ENCODE data around the gene AGBL5. TPM values are rescaled to one million over a fixed set of nuclear protein-coding genes. Genes with fewer than 3 reads are reported as not detected.

The AGBL5 gene
- total and polyA plus RNA-seq, 2 of the 13 experiments (the other 11 are each of a cell fraction or from before 2014, with no cell fraction given) = 55.9 to 73.3 TPM

DNA sequence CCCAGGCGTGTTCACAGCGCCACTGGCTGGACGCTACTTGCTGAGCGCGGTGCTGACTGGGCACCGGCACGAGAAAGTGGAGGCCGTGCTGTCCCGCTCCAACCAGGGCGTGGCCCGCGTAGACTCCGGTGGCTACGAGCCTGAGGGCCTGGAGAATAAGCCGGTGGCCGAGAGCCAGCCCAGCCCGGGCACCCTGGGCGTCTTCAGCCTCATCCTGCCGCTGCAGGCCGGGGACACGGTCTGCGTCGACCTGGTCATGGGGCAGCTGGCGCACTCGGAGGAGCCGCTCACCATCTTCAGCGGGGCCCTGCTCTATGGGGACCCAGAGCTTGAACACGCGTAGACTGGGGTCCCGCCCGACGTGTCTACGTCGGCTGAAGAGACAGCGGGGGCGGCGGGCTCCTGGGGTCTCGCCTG, 34.2 kb downstream of the AGBL5 start (continued):
- TF ChIP-seq, protein P1, sequence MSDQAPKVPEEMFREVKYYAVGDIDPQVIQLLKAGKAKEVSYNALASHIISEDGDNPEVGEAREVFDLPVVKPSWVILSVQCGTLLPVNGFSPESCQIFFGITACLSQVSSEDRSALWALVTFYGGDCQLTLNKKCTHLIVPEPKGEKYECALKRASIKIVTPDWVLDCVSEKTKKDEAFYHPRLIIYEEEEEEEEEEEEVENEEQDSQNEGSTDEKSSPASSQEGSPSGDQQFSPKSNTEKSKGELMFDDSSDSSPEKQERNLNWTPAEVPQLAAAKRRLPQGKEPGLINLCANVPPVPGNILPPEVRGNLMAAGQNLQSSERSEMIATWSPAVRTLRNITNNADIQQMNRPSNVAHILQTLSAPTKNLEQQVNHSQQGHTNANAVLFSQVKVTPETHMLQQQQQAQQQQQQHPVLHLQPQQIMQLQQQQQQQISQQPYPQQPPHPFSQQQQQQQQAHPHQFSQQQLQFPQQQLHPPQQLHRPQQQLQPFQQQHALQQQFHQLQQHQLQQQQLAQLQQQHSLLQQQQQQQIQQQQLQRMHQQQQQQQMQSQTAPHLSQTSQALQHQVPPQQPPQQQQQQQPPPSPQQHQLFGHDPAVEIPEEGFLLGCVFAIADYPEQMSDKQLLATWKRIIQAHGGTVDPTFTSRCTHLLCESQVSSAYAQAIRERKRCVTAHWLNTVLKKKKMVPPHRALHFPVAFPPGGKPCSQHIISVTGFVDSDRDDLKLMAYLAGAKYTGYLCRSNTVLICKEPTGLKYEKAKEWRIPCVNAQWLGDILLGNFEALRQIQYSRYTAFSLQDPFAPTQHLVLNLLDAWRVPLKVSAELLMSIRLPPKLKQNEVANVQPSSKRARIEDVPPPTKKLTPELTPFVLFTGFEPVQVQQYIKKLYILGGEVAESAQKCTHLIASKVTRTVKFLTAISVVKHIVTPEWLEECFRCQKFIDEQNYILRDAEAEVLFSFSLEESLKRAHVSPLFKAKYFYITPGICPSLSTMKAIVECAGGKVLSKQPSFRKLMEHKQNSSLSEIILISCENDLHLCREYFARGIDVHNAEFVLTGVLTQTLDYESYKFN (CRISPR knock-in tag; conservative IDR thresholded peaks at IDR 0.05) = no peak
- TF ChIP-seq, protein P2, sequence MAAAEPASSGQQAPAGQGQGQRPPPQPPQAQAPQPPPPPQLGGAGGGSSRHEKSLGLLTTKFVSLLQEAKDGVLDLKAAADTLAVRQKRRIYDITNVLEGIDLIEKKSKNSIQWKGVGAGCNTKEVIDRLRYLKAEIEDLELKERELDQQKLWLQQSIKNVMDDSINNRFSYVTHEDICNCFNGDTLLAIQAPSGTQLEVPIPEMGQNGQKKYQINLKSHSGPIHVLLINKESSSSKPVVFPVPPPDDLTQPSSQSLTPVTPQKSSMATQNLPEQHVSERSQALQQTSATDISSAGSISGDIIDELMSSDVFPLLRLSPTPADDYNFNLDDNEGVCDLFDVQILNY (CRISPR knock-in tag; conservative IDR thresholded peaks at IDR 0.05) = 0 out of 2 replicates have a peak, but pooled peaks have one; percentile 32
- TF ChIP-seq YY1 (IDR thresholded peaks at IDR 0.05; ENCODE audit: insufficient read depth, insufficient replicate concordance, low read depth, low read length) = no peak
- no peak for TF ChIP-seq HNRNPH1 (optimal IDR thresholded peaks at IDR 0.05; ENCODE audit: low read depth, low read length)
- TF ChIP-seq MLLT10 (CRISPR knock-in tag; IDR thresholded peaks at IDR 0.05) = no peak
- TF ChIP-seq ZNF510 (CRISPR knock-in tag; IDR thresholded peaks at IDR 0.05; ENCODE audit: low read depth) = no peak
- no peak for TF ChIP-seq MAZ (IDR thresholded peaks at IDR 0.05; ENCODE audit: borderline replicate concordance, low read depth, low read length)
- peak; percentile 30; the same call in 1 of the 2 replicates for TF ChIP-seq MAZ (CRISPR knock-in tag; IDR thresholded peaks at IDR 0.05; ENCODE audit: low read depth)
- no peak for TF ChIP-seq FIP1L1 (IDR thresholded peaks at IDR 0.05; ENCODE audit: borderline replicate concordance, insufficient read depth, low read depth, low read length)
- TF ChIP-seq, protein P3, sequence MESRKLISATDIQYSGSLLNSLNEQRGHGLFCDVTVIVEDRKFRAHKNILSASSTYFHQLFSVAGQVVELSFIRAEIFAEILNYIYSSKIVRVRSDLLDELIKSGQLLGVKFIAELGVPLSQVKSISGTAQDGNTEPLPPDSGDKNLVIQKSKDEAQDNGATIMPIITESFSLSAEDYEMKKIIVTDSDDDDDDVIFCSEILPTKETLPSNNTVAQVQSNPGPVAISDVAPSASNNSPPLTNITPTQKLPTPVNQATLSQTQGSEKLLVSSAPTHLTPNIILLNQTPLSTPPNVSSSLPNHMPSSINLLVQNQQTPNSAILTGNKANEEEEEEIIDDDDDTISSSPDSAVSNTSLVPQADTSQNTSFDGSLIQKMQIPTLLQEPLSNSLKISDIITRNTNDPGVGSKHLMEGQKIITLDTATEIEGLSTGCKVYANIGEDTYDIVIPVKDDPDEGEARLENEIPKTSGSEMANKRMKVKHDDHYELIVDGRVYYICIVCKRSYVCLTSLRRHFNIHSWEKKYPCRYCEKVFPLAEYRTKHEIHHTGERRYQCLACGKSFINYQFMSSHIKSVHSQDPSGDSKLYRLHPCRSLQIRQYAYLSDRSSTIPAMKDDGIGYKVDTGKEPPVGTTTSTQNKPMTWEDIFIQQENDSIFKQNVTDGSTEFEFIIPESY (CRISPR knock-in tag; IDR thresholded peaks at IDR 0.05) = peak; percentile 90
- TF ChIP-seq, protein P4, sequence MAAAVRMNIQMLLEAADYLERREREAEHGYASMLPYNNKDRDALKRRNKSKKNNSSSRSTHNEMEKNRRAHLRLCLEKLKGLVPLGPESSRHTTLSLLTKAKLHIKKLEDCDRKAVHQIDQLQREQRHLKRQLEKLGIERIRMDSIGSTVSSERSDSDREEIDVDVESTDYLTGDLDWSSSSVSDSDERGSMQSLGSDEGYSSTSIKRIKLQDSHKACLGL (CRISPR knock-in tag; IDR thresholded peaks at IDR 0.05) = 0 out of 2 replicates have a peak, but pooled peaks have one; percentile 19
- TF ChIP-seq ZNF713 (CRISPR knock-in tag; IDR thresholded peaks at IDR 0.05) = no peak
- peak; percentile 63 for TF ChIP-seq HOXA3 (CRISPR knock-in tag; IDR thresholded peaks at IDR 0.05)
- TF ChIP-seq ADNP (CRISPR knock-in tag; IDR thresholded peaks at IDR 0.05) = 0 out of 2 replicates have a peak, but pooled peaks have one; percentile 14
- TF ChIP-seq ZNF20 (CRISPR knock-in tag; IDR thresholded peaks at IDR 0.05) = no peak
- no peak for TF ChIP-seq ZNF430 (CRISPR knock-in tag; IDR thresholded peaks at IDR 0.05)
- TF ChIP-seq SIX1 (CRISPR knock-in tag; IDR thresholded peaks at IDR 0.05; ENCODE audit: borderline replicate concordance) = no peak
- TF ChIP-seq, protein P5, sequence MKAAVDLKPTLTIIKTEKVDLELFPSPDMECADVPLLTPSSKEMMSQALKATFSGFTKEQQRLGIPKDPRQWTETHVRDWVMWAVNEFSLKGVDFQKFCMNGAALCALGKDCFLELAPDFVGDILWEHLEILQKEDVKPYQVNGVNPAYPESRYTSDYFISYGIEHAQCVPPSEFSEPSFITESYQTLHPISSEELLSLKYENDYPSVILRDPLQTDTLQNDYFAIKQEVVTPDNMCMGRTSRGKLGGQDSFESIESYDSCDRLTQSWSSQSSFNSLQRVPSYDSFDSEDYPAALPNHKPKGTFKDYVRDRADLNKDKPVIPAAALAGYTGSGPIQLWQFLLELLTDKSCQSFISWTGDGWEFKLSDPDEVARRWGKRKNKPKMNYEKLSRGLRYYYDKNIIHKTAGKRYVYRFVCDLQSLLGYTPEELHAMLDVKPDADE (CRISPR knock-in tag; IDR thresholded peaks at IDR 0.05) = no peak
- TF ChIP-seq, protein P6, sequence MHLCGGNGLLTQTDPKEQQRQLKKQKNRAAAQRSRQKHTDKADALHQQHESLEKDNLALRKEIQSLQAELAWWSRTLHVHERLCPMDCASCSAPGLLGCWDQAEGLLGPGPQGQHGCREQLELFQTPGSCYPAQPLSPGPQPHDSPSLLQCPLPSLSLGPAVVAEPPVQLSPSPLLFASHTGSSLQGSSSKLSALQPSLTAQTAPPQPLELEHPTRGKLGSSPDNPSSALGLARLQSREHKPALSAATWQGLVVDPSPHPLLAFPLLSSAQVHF (CRISPR knock-in tag; IDR thresholded peaks at IDR 0.05) = no peak
- TF ChIP-seq ZNF839 (CRISPR knock-in tag; IDR thresholded peaks at IDR 0.05; ENCODE audit: borderline replicate concordance) = no peak
- no peak for TF ChIP-seq NAIF1 (CRISPR knock-in tag; IDR thresholded peaks at IDR 0.05; ENCODE audit: borderline replicate concordance)
- TF ChIP-seq KLF11 (CRISPR knock-in tag; IDR thresholded peaks at IDR 0.05) = no peak

All from HepG2 (cell line).